Gastroesophageal sphincter (tissue), 3 donors: ENCODE data around the gene PRCP.

Experiments
- CTCF ChIP-seq, 4 experiments: fragments of 200-600 bp in 2 of 4; fragments of 450-650 bp in 2 of 4; sonication (generic) in 1 of 4; IDR thresholded peaks; one replicate each; pipeline ENCODE4 v1.5.1; 2017 to 2019; ENCODE audit warnings: antibody characterized with exemption in 4 of 4, mild to moderate bottlenecking in 2 of 4, moderate library complexity in 2 of 4
- POLR2AphosphoS5 ChIP-seq: sonication (generic); formaldehyde crosslinking; IDR thresholded peaks from one replicate; pipeline ENCODE4 v1.6.1; 2017; ENCODE audit warnings: antibody characterized with exemption

GRCh38 chr11:82874646-82875523, 25.3 kb downstream of the PRCP start:
- TF ChIP-seq CTCF (IDR thresholded peaks at IDR 0.05), result no peak
- TF ChIP-seq POLR2AphosphoS5, result no peak
